Glomerular endothelial cell (primary cell): ENCODE results near the gene FUCA2. TPM values are rescaled to one million over a fixed set of nuclear protein-coding genes. Genes with fewer than 3 reads are reported as not detected.

Experiments
- DNase-seq: peaks from one replicate; pipeline ENCODE4 v3.0.0-alpha.2; 2011; ENCODE audit warnings: low read depth, low spot score; ENCODE audit errors: extremely low read depth
- total RNA-seq: library from RNA; depleted of rRNA; stranded (reverse); fragments of >200 nt; gene quantifications from 2 replicates; pipeline ENCODE4 v1.2.3, GENCODE V29; 2015

Gene FUCA2, protein sequence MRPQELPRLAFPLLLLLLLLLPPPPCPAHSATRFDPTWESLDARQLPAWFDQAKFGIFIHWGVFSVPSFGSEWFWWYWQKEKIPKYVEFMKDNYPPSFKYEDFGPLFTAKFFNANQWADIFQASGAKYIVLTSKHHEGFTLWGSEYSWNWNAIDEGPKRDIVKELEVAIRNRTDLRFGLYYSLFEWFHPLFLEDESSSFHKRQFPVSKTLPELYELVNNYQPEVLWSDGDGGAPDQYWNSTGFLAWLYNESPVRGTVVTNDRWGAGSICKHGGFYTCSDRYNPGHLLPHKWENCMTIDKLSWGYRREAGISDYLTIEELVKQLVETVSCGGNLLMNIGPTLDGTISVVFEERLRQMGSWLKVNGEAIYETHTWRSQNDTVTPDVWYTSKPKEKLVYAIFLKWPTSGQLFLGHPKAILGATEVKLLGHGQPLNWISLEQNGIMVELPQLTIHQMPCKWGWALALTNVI
- 52.1 and 74.3 TPM in 2 replicates for total RNA-seq

DNA sequence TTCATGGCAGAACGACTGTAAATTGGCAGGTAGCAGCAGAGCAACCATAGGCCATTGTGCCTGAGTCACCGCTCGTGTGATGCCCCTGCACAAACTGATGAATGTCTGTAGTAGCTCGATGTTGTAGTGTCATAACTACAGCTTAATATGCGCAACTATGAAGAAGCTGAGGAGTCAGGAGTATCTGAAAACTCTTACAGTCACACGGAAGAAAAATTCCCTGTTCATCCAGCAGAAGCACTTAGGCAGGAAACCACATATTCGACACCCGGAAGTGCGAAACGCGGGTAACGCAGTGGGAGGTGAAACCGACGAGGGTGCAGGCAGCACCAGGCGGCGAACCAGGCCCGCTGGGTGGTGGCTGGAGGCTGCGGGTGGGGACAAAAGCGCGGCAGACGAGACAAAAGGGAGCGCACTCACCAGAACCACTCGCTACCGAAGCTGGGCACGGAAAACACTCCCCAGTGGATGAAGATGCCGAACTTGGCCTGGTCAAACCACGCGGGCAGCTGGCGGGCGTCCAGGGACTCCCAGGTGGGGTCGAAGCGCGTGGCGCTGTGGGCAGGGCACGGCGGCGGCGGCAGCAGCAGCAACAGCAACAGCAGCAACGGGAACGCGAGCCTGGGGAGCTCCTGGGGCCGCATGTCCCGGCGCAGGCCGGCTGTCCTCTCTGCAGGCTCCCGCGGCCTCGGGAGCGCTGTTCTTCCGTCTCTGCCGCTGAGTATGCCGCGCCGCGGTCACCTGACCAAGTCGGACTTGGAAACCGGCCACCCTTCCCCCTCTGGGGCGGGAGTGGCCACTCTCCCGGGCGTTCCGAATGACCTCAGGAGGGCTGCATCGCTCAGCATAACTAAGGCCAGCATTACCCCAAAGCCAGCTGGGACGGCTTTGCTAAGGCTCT is at the start of gene FUCA2:
Gene FUCA2, minus strand, starts transcription at position 730 of the 901 bp plus-strand sequence. Its CDS starts 86 bp downstream, at position 644.
- DNase-seq: peak; percentile 33

DNA sequence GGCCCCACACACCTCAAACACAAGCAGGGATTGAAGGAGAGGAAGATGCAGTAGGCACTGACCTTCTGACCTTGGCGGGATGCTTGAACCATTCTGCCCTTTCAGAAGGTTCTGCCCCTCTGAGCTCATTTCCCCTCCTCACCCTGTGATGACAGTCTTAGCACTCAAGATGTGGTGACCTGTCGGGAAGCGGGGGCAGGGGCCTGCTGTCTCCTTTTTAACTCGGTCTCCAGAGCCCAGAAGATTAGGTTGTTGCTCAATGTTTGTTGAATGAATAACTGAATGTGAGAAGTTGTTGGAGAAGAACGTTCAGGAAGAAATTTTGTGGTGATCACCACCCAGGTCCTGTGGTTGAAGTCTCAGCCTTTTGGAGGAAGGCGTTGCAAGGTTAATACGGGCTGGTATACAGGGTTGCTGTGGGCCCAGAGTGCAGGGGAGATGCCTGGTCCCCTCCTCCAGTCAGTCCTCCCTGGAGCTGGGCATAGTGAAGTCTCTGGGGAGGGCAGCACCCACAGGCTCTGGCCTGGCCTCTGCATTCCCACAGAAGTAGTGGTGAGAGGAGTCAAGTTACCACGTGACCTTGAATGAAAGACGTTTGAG is 49.7 kb upstream of the FUCA2 start:
- DNase-seq: no peak

DNA sequence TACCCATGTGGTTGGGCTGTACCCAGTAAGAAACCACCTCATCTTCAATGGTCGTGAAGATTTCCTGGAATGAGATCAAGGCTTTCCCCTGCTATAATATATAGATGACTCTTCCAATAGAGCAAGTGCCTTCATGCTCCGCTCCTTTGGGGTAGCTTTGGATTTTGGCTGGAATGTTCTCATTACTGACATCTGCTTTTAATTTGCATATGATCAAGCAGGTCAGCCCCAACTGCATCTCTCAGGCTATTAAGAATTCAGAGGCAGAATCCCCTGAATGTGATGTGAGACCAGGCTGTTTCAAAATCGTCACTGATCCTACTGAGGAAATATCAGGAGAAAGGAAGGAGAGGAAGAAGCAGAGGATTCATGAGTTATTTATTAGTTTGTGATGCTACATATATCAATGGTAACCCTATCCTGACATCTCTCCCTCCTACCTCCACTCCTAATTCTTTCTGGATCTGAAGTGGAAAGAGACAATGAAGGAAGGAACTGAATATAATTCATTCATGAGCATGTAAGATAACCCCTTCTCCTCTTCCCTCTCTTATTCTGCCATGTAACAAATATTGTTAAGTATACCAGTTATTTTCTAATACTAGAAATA is 47.6 kb upstream of the FUCA2 start:
- DNase-seq: no peak

DNA sequence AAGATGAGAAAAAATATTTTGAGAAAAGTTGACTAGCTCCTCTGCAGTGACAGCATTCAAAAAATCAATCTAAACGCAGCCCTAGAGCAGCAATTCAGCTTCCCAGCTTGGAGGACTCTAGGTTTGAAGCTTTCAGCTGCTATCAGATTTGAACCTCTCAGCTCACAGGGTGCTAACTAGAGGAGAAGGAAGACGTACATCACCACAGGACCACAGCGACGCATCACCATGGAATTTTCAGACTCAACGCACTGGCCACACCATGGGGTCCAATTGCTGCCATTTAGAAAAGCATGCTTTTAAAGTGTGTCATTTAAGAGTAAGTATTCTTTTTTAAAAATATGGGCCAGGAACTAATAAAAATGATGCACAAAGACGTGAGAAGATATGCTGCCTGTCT is 45.0 kb upstream of the FUCA2 start:
- DNase-seq: no peak

DNA sequence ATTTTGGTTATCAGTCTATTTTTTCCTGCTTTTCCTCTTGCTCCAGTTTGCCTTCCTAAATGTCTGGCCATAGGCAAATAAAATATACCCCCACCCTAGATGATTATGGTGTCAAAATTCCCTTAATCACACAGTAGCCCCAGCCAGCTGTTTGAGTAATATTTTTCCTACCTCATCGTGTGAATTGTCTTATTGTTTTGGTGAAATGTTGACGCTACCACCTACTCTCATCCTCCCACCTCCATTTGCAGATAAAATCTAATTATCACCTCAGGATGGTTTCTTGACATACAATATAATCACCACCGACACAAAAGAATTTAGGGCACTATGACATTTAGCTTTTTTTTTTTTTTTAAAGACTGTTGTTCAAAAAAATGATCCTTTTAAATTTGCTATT is 44.1 kb upstream of the FUCA2 start:
- no peak for DNase-seq

DNA sequence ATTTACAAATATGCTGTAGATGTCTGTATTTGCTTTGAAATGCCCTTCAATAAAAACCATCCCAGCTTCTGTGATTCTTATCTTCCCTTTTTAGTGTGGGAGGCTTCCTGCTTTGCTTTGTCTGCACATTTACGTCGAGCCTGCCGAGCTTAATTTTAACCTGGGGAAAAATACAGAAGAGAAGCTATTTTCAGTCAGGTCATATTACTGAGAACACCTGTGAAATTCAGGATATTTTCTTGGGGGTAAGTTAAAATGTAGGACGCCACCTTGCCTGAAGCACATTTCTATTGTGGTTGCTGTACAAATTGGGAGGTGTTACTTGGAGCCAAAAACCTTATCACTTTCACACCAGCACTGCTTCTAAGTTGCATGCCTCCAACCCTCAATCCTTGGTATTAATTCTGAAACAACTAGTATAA is 43.6 kb upstream of the FUCA2 start:
- DNase-seq: no peak

DNA sequence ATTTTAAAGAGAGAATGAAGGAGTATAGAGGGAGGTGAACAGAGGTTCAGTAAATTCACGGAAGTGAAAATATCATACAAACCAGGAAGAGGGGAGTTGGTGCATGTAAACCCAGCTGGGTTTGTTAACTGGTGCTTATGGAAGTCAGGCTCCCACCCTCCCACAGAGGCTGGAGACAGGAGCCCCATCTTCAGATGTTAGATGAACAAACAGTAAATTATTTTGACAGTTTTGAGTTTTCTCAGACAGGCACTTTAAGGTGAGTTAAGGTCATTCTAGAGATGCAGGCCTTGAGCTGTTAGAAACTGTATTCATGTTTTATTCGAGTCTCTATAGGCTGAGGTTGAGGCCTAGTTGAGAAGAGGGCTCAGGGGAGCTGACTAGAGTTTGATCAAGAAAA is 41.8 kb upstream of the FUCA2 start:
- no peak for DNase-seq

DNA sequence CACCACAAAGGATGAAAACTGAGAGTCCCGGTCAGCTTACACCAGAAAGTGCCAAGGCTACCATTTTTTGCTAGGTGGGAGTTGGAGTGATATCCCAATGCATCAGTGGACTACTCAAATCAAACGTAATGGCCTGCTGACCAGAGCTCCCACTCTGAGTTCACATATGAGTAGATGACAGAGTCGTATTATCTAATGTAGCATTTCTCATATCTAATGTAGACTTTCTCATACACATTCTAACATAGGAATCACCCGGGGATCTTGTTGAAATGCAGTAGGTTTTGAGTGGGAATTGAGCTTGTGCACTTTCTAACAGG is 38.4 kb upstream of the FUCA2 start:
- DNase-seq: no peak

DNA sequence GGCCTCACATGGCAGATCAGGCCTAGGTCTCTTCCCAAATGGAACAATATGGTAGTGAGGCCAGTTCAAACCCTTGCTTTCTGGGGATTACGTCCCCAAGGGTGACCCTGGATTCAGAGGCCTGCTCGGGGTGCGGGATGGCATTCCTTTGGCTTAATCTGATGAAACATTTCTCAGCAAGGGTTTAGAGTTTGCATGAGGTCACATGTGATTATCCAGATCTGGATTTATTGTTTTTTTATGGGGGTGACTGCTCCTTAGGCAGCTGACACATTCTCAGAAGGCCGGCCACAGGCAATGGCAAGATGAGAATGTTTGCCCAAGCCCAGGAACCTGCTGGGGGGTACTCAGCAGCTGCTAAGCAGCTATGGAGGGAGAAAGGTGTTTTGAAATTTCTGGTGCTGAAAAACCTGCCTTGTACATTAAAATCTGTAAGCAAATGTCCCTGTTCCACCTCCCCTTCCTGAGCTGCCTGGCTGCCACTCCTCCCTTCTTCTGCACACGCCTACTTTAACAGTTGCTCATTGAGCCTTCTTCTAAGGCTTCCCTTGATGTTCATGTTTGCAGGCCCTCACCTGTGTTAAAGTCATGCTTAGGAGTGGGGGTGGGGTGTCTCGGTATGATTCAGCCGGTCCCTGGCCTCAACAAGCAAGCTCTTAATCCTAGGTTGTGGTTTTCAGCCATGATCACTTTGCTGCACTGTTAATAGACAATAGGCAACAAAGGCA is 37.9 kb upstream of the FUCA2 start:
- no peak for DNase-seq

DNA sequence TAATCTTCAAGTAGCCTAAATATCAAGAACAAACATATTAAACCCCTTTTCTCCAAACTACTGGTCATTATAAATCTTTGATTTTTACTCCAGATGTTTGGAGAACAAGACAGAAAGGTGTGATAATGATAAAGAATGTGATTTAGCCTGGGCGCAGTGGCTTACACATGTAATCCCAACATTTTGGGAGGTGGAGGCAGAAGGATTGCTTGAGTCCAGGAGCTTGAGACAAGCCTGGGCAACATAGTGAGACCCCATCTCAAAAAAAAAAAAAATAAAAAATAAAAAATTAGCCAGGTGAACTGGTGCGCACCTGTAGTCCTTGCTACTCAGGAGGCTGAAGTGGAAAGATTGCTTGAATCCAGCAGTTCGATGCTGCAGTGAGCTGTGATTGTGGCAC is 35.1 kb upstream of the FUCA2 start:
- no peak for DNase-seq

DNA sequence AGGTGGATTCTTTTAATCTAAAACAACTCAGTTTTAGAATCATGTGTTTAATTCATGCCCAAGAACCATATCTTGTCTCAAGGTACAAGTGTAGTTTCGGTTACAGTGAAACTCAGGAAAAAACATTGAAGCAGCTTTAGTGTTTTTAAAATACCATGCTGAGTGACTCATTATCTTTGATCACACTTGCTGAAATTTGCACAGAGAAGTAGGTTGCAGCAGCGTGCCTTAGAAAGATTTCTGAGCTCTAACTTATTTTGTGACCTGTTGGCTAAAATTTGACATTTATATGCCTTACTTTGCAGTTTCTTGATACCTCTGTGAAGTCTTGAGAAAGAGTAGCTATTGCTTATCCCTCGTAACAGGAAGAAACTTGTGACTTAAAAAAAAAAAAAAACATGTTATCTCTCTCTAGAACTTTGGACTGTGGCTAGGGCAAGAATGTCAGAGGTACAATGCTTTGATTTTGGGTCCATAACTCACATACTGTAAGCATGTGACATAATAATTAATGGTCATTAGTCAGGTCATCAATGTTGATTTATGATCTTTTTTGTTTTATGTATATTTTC is 34.5 kb upstream of the FUCA2 start:
- DNase-seq: no peak

DNA sequence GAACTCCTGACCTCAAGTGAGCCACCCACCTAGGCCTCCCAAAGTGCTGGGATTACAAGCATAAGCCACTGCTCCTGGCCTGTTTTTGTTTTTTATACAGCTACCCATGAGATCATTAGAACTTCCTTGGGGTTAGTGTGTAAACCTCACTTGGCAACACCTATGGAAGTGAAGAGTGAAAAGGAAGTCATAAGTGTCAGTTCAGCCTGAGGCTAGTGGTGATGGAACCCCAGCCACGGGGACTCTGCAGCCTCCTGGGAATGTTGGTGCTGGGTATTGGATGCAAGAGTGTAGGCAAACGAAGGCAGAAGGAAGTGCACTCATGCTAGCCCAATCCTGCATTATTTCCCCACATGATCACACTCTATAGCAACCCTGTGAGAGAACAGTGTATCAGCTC is 33.6 kb upstream of the FUCA2 start:
- no peak for DNase-seq

DNA sequence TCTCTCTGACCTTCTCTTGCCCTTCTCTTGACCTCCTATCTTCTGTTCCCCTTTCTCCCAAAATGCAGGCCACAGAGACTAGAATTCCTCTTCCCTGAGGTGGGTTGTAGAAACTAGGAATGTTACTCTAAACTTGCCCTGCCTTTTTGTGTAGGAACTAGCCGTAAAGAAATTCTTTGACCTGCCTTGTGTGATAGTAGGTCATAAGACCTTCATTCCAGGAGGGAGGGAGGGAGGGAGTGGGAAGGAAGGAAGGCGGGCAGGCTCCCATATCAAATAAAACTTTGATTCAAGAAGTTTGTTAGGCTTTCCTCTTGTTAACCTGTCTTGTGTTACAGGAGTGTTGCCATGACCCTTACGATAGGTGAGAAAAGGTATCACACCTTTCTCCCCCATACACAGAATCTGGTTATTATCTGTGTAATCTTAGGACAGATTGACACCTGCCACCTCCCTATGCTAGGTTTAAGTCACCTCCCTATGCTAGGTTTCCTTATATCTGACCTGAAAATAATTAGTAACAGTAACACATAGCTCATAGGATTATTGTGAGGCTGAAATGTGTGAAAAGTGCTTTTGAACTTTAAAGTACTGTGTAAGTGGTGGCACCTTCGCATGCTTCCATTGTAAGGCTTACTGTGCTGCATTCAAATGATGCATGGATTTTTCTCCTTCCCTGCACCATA is 32.6 kb upstream of the FUCA2 start:
- no peak for DNase-seq

DNA sequence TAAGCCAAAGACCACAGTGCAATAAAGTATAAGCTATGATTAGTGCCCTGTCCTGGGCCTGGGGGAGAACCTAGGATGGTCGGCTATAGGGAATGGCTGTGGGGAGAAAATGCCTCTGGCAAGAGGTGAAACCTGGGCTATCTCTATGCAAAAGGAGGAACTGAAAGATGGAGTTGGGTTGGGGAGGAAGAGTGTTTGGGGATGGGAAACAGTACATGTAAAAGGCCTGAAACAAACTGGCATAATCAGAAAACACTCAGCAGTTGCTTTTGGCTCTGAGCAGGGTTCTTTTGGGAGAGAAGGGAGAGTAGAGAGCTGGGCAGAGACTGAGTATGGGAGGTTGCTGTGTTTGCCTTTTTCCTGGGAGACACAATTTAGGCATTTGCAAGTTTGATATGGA is 31.9 kb upstream of the FUCA2 start:
- no peak for DNase-seq

DNA sequence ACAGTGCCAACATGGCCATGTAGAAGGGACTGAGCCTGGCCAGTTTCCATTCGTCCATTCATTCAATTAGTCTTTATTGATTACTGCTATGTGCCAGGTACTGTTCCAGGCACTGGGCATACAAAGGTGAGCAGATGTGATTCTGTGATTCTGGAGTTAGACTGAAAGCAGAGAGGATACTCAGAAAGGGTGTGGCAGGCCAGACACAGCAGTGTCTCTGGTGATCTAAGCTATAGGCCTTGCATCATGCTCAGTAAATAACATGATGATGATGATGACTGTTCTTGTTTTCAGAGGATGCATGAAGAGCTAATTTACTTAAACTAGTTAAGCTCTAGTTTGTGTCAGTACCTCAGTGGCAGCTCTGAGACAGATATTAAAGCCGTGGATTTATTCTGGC is 31.4 kb upstream of the FUCA2 start:
- DNase-seq: no peak

DNA sequence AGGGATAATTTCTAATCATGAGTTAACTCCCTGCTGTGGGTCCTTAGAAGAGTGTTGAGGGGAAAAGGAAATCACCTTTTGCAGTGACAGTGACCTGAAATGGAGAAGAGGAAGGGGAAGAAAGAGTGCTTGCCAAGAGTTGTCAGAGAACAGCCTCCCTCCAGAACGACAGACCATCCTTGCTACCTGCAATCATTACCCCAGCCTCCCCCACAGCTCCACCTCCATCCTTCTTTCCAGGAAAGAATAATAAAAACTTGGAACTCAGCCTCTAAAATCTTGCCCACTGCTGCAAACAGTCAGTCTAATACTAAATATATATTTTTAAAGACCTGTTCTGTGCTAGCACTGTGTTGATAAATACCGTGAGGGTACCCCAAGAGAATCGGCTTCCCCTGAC is 28.7 kb upstream of the FUCA2 start:
- DNase-seq: no peak

DNA sequence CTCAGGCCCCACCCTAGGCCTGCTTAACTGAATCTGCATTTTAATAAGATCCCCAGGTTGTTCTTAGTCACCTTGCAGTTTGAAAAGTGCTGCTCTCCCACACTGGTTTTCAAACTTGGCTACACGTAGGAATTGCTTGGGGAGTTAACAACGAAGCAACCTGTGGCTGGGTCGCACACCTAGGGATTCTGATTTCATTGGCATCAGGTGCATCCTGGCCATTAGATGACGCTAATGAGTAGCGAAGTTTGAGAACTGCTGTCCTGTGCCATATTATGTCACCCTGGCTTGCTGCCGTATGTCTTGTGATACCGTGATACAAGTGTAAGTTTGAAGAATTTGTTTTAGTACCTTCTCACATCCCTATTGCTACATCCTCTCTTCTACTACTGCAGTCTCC is 28.2 kb upstream of the FUCA2 start:
- DNase-seq: no peak

DNA sequence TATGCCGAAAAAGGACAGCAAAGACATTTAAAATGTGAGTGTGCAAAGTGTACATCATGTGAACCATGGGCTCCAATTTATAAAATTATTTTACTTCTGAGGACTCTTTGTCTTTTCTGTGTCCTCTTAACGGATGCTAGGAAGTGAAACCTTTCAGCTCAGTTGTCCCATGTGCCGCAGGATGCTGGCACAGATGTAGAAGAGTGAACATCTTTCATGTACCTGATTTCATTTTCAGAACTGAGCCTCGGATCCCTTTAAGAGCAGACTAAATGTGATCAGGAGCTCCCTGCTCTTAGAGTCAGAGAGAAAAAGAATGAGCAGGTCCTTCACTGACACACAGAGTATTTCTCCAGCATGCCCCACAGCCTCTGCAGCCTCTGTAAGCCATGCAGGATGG is 27.6 kb upstream of the FUCA2 start:
- no peak for DNase-seq

DNA sequence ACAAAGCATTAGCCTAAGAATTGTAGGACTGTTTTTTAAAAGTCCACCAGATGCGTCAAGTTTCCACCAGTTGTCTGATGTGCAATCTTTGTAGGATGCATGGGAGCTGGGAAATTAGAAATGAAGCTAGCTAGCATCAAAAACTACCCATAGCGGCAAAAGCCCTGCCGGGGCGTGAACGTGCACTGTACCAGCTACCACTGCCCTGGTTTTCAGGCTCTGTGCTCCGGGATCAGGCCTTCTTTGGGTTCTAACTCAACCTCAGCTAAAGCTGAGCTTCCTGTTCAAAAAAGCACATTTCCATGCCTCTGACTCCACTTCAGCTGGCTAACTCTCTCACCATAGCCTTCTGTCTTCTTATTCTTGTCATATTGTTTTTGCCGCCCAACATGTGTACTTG is 26.9 kb upstream of the FUCA2 start:
- DNase-seq: no peak
